HCT116 (cell line): ENCODE measurements around the gene ATXN1.

Experiments used
- ATF3 ChIP-seq: IDR thresholded peaks from 2 replicates; pipeline ENCODE4 v1.6.1; 2012
- CTCF ChIP-seq, 3 experiments: fragments of 200-600 bp in 1 of 3; sonication (generic) in 1 of 3; IDR thresholded peaks in 2 of 3; conservative IDR thresholded peaks in 1 of 3; 2 replicates each; pipeline ENCODE4 v1.5.1; 2012 to 2017; ENCODE audit warnings: low read depth in 2 of 3, low read length in 2 of 3, antibody characterized with exemption in 1 of 3, borderline replicate concordance in 1 of 3, control low read depth in 1 of 3, mild to moderate bottlenecking in 1 of 3, mixed read lengths in 1 of 3, mixed run types in 1 of 3, moderate library complexity in 1 of 3; ENCODE audit not compliant: insufficient read depth in 1 of 3
- EGR1 ChIP-seq: IDR thresholded peaks from 2 replicates; pipeline ENCODE4 v1.6.1; 2012; ENCODE audit warnings: low read depth
- ELF1 ChIP-seq: IDR thresholded peaks from 2 replicates; pipeline ENCODE4 v1.6.1; 2012; ENCODE audit warnings: low read depth, borderline replicate concordance
- EZH2 ChIP-seq: fragments of 200-600 bp; sonication (generic); IDR thresholded peaks from 2 replicates; pipeline ENCODE4 v1.6.1; 2017; ENCODE audit warnings: antibody characterized with exemption, mixed run types
- JUND ChIP-seq: IDR thresholded peaks from 2 replicates; pipeline ENCODE4 v1.6.1; 2012
- POLR2A ChIP-seq: IDR thresholded peaks from 2 replicates; pipeline ENCODE4 v1.7.0; 2011; ENCODE audit warnings: borderline replicate concordance; ENCODE audit not compliant: insufficient read depth, insufficient read length; ENCODE audit errors: extremely low read depth
- RAD21 ChIP-seq: IDR thresholded peaks from 2 replicates; pipeline ENCODE4 v1.6.1; 2012; ENCODE audit warnings: low read depth, mild to moderate bottlenecking
- SRF ChIP-seq: IDR thresholded peaks from 2 replicates; pipeline ENCODE4 v1.6.1; 2012; ENCODE audit warnings: low read depth
- ZBTB33 ChIP-seq: IDR thresholded peaks from 2 replicates; pipeline ENCODE4 v1.6.1; 2011; ENCODE audit warnings: mild to moderate bottlenecking, low read length, moderate library complexity; ENCODE audit not compliant: insufficient replicate concordance; ENCODE audit errors: extremely low read depth
- ZFX ChIP-seq: fragments of 450-650 bp; IDR thresholded peaks from 2 replicates; pipeline ENCODE4 v1.6.1; 2017

- no peak for TF ChIP-seq POLR2A
- no peak for TF ChIP-seq CTCF (IDR thresholded peaks at IDR 0.05 in 2 of 3, conservative IDR thresholded peaks at IDR 0.05 in 1 of 3; ENCODE audit: borderline replicate concordance in 1 of 3, insufficient read depth in 1 of 3, low read depth in 2 of 3, low read length in 2 of 3)
- no peak for TF ChIP-seq EGR1
- TF ChIP-seq ELF1: no peak
- no peak for TF ChIP-seq RAD21
- TF ChIP-seq JUND: no peak
- no peak for TF ChIP-seq ZFX
- no peak for TF ChIP-seq ZBTB33
- TF ChIP-seq SRF: no peak
- no peak for TF ChIP-seq EZH2
- TF ChIP-seq ATF3: no peak
Measured at GRCh38 chr6:16654701-16655100, 106.6 kb downstream of the ATXN1 start.
